GM19438 (cell line): ENCODE data around the gene IGFBP5.

Experiments
- ATAC-seq: cut with Tn5 transposase; IDR thresholded peaks from one replicate; pipeline ENCODE4 v1.9.1; 2021; ENCODE audit warnings: low read depth; ENCODE audit not compliant: unreplicated experiment

IGFBP5 gene

DNA sequence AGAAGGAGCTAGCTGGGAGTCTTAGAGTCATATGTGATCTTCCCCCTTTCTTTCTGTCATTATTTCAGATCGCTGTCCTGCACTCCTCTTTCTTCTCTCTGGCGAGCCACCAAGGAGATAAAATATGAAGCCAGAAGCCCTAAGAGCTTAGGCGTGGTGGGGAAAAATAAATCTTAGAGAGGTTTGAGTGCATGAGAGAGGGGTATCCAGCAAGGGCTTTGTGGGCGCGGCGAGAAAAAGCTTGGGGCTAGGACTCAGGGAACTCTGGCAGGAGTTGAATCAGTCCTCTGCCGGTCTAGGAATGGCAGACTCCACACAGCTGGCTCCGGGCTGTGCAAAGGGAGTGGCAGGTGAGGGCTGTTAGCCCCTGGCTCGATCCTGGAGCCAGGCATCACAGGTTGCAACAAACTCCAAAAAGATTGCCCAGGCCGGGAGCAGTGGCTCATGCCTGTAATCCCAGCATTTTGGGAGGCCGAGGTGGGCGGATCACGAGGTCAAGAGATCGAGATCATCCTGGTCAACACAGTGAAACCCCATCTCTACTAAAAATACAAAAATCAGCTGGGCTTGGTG, 20.1 kb upstream of the IGFBP5 start:
- ATAC-seq, result no peak

DNA sequence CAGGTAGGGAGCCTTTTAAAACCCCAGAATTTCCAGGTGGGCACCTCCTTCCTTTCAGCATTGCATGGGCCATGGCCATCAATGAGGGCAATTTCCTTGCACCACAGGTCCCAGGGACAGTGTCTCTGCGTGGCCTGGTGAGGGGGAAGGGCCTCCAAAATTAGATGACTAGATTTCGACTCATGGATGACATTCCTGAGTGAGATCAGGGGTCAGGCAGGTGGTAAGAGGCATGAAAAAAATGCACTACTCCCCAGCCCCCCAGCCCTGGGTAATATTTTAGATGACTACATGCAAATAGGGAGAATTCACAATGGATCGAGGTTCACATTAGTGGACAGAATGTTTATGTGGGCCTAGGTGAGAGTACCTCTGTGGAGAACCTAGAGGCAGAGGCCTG, 19.0 kb upstream of the IGFBP5 start:
- no peak for ATAC-seq

DNA sequence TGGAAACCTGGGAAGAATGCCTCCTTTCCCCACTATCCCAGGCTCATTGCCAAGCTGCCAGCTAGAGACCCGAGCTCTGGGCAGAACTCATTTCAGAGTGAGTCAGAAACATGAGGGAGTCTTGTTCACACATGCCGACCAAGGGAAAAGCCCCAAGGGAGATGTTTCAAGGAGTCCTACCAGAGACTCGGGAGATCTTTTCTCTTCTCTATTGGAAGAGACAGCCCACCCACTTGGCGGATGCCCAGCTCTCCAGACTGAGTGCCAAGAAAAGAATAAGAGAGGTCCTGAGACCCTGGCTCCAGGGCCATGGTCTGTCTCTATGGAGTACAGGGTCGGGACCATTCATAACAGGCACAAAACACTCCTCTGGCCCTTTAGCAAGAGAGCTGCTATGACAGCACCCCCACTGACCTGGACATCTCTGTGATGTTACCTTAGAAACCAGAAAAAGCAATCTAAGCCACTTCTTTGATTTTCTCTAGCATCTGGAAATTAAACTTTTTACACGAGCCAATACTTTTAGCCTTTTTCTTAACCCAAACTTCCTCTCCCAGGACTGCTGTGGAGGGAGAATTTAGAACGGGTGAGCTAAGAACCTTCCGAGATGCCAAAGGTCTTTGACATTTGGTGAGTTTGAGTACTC, 18.5 kb upstream of the IGFBP5 start:
- no peak for ATAC-seq

DNA sequence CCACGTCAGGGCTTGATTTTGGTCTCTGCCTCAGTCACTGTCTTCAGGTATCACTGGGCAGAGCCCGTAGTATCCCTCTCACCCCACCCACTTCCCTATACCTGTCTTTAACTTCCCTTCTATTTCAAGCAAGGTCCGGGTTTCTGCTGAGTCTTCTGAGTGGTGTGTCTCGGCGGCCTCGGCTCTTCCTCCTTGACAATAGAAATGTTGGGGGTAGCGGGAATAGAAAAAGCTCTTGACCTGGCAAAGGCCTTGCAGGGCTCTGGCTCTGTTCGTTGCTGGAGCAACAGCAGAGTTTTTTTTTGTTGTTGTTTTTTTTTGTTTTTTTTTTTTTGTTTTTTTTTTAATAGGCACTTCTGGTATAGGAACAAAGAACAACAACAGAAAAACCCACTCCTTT, 16.0 kb upstream of the IGFBP5 start:
- ATAC-seq, result no peak

DNA sequence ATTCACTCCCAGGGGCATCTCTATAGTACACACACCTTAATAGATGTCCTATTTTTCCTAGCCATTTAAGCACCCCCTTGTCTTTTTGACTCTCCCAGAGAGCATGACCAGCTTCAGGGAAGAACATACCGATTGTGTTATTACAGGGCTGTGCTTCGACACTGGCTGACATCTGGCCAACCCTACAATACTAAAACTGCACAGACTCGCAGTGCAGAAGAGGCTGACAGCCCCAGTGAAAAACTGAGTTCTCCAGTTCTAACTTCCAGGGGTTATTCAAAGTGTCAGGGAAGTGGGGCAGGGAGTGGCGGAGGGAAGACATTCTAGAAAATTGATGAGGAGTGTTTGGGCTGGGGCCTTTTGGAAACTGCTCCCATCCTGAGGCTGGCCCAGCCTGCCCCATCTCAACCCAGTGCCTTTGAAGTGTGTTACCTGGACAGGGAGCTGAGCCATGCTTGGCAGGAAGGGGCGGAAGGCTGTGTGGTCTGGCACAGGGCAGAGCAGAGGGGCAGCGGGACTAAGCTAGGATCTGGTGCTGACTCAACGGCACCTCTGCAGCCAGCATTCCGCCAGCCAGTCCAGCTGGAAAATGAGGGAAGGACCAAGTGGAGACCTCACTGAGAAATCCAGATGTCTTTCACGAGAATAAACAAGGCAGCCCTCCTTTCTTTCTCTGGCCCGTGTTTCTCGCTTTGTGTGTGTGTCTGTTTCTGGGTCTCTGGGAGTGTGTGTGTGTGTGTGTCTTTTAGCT, 15.4 kb upstream of the IGFBP5 start:
- no peak for ATAC-seq

DNA sequence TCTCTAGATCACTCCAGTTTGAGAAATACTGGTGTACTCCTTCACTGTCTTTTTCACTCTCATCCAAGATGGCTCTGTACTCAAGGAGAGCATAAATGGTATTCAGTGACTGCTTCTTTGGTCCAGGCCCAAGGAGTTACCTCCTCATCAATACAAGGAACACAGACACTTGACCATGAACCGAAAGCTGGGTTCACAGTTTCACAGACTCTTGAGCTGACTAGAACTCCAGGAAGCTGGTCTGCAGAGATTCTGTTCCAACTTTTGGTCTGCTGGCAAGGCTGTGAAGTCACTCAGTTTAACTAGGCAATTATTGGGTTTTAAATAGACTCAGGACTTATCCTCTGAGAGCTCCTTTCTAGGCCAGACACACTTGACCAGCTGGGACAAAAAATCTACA, 7.4 kb upstream of the IGFBP5 start:
- no peak for ATAC-seq

DNA sequence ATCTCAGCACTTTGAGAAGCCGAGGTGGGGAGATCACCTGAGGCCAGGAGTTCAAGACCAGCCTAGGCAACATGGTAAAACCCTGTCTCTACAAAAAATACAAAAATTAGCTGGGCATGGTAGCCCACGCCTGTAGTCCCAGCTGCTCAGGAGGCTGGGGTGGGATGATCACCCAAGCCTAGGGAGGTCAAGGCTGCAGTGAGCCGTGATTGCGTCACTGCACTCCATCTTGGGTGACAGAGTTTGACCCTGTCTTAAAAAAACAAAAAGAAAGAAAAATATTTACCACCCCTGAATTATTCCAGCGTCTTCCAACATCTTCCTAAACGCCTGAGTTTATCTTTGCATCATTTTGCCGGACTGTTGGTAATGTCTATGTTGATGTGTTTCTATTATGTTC, 6.2 kb upstream of the IGFBP5 start:
- no peak for ATAC-seq

DNA sequence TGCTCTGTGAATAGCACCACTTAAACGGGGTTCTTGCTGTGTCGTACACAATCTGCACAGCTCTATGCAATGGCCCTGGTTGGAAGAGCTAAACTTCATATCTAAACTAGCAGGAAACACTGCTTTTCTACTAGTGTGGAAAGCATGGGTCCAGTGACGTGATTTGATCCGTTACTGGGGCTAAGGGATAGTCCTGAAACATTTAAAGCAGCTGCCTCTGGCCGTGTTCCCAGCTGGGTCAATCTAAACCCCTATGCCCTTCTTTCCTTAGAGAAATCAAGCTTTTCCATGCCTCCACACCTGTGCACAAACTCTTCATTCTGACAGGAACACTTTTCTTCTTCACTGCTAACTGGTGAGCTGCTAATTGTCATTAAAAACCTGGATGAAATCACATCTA, 5.4 kb upstream of the IGFBP5 start:
- no peak for ATAC-seq

DNA sequence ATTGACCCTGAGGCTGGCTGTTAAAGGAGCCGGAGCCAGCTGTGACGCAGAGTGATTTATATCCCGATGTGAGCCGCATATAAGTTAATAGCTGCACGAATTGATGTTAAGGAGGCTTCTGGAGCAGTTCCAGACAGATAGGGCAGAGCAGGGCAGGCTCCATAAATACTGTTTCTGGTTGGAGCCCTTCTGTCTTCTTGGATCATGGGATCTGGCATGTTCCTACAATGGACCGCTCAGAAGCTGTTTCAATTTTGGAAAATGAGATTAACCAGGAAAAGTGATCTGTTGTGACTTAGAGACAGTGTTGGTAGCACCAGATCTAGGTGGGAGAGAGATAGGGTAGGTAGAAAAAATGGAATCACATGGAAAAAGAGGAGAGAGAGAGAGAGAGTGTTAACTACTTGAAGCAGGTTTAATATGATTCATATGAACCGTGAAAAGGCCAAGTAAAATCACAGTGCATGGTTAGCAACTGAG, 4.8 kb upstream of the IGFBP5 start:
- ATAC-seq, result no peak

DNA sequence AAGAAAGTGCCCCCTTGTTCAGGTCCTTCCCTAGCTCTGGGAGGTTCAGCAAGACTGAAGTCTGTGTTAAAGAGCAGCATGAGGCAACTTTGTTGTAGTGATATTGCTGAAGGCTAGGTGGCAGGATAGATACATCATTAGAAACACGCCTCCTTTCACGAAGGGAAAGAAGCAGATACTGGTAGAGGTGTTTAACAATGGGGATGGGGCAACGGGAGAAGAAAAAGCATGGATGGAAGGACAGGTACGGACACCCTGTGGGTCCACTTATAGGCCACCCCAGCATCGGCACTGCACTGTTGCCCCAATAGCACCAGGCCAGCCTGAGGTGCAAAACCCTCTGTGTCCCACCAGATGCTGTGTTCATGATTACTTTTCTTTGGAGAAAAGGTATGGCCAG, 3.5 kb upstream of the IGFBP5 start:
- ATAC-seq, result peak; percentile 58

DNA sequence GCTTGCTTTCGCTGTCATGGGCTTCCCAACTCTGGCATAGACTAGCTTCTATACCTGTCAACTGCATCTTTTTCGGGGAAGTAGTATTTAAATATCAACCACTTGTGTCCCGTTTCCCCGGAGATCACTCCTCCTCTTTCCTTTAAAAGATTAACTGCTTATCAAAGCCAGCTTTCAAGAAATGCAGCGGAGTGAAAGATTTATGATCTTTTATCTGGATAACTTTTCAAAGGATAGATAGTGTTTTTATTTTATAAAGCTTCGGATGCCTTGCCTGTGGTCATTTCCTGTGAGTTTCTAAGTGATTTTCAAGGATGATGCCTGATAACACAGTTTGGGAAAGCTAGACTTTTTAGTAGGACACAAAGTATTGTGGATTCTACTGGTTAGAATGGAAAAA, 2.9 kb upstream of the IGFBP5 start:
- no peak for ATAC-seq

DNA sequence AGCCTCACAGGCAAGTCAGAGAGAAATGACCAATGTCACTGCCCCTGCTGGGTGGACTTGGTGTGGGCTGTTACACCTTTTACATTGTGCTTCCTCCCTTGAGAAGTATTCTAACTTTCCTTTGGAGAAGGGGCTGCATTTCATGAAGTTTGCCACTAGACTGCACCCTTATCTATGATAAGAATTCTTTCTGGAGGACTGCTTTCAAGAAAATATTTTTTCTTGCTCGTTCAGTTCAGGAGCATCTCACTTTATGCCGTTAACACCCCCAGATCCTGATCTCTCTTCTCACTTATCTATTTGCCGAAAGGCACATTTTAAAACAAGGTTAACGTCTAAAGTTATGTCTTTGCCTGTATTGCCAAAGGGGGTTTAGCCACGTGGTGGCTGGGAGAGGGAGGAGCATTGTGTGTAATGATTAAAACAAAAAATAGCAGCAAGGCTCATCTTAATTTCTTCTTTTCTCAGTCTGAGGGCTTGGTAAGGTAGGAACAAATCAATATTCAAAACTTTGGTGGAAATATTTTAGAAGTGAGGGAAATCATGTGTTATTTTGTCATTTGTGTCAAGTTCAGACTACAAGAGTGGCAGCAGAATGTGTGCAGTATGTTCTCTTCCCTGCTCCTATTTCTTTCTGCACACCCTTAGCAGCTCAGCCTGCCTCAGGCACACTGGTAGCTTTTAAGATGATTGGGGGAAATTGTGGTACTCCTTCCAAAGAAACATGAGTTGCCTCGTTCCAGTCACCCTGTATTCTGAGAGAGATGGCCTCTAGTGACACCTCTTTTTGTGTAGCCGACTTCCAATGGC, 1.6 kb upstream of the IGFBP5 start:
- no peak for ATAC-seq

DNA sequence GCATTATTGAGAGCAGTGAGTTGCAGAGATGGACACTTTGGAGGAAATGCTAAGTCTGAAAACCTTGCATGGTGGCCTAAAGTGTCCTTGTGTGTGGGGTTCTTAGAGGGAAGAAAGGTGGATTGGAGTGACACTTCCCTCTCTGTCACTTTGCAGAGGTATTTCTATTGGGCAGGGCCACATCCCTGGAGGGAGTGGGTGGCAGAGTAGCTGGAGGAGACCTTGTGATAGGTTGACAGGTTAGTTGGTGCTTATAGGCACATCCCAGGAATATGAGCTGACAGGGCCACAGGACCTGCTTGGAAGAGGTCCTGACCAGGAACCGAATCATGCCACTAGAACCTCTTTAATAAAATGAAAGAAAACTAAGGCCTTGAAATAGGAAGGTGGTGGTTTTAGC, 972 bp upstream of the IGFBP5 start:
- ATAC-seq, result no peak

DNA sequence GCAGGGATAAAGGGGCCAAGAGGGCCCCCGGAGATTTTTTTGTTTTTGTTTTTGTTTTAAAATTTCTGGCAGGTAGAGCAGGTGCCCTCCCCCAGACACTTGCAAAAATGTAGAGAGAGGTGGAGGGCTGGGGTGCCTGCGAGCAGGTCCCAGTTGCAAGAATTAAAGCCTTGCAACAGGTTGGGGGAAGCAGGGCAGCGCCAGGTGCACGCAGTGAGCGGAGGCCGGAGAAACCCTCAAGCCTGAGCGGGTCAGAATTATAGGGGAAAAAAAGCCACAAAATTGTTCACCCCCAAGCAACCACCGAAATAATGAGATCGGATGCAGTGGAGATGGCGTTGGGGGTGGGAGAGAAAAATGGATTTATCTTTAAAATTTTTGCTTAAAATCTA, 527 bp downstream of the IGFBP5 start:
- no peak for ATAC-seq

DNA sequence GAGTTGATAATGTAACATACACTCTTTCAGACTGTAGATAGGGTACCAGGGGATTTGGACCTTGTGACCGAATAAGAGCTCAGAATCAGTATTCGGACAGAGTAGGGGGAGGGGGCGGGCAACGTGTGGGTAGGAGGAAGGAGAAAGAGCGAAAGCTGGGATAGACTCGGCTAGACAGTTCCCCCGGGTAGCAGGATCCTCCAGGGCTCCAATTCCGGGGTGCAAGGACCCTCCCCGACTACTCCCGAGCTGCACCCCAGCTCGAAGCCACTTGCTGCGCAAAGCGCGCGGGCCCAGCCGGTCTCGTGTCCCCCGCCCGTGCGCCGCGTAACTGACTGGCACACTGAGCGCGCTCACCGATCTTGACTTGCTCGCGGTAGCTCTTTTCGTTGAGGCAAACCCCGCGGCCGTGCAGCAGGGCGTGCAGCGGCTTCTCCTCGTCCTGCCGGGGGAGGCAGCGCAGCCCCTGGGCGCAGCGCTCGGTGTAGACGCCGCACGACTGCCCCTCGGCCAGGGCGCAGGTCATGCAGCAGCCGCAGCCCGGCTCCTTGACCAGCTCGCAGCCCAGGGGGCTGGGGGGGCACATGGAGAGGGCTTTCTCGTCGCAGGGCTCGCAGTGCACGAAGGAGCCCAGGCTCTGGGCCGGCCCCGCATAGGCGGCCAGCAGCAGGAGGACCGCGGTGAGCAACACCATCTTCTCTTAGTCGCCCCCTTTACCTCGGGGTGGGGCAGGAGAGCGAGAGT, 1.1 kb downstream of the IGFBP5 start:
- no peak for ATAC-seq

DNA sequence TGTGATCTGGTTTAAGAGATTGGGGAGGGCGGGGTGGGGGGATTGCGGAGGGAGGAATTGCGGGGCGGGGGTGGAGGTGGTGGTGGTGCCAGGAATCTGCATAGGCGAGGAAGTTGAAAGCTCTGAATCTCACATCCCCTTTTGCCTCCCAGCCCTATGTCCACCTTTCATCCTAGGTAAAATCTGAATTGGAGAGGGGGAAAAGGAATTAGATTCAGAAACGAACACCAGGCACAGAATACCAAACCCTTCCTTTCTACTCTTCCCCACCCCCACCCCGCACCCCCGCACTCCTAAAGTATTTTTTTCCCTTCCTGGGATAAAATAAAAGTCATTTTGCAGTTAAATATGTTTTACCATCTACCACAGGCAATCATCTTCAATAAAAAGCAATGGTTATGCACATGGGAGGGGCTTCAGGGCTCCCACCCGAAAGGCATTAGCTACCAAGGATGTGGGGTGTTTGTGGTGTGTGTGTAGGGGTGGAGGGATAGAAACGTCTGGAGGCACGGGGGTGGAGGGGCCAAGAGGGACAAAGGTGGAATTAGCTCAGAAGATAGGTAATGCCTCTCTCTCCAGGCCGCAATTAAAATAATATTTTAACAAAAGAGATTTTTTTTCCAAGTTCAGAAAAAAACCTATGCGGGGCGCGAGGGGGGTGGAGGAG, 1.8 kb downstream of the IGFBP5 start:
- ATAC-seq, result no peak

DNA sequence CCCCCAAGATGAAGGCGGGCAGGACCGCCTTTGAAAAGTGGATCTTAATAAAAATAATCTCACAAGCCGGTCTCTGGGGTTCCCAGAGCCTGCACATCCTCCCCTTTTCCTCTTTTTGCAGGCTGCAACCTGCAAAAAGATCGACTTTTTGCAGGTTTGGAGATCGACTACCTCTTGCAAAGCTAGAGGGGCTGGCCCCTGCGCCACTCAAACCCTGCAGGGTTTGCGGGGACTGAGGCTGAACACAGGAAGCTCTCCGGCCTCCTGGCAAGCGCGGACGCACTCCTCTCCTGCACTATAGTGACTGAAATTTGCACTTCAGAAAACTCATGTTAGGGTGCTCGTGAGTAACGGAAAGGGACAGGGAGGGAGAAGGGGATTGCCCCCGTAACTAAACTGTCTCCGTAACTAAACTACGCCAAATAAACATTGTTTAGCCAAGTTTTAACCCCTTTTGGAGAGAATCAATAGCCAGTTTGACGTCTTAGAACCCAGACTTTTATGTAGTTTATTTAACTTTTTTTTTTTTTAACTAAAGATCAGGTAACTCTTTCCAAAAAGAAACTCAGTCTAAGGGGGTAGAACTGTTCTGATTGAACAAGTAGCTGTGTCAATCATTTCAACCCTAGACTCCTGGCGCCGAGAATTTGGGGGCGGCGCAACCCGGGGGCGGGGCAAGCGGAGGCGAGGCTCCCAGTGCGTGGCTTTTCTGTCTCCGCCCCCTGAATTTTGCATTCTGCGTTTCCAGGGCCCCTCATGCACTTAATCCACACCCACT, 2.5 kb downstream of the IGFBP5 start:
- ATAC-seq, result no peak

DNA sequence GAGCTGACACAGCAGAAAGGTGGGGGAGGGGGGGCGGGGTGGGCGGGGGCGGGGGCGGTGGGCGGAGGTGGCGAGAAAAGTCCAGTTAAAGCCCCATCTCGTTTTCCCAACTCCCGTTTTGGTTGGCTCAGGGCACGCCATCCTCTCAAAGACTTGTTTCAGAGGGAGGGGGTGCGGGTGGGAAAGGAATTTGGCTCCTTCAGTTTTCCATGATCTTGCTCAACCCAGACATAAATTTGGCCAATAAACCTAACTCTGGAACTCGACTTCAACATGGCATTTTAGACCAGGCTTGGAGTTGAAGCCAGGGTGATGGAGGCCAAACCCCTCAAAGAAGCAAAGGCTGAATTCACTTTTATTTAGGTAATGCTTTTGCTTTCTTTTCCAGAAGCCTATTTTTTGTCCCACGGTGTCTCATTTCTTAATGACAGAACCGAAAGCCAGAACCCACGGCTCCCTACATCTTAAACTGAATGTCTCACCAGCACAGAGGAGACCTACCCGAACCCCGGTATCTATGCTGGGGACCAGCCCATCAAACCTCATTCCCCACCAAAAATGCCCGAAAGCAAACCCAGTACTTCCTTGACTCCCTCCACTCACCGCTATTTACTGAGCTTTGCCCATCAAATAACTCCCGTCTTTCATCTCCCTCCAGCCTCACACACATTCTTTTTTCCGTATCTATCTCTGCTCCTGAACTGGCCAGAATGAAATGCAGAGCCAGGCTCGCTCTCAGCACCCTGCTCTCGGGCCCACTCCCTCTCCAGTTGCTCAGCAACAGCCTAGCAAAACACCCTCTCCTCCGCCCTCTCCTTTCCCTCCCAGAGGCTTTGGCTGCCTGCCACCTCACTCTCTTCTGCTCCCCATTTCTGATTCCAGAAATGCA, 4.3 kb downstream of the IGFBP5 start:
- no peak for ATAC-seq
